ENCODE measurements around the gene FERD3L. TPM values are rescaled to one million over a fixed set of nuclear protein-coding genes. Genes with fewer than 3 reads are reported as not detected.
A peak's percentile ranks its signal among the peaks of the same experiment; 100 is the strongest.

FERD3L gene
- total and polyA plus RNA-seq, 2 of the 8 experiments (the other 6 are each of a cell fraction or from before 2014, with no cell fraction given) = not detected

GRCh38 chr7:19116121-19117090, 28.8 kb downstream of the FERD3L start (continued):
- TF ChIP-seq CBX8 (IDR thresholded peaks at IDR 0.05; ENCODE audit: borderline replicate concordance, low read depth, low read length) = peak; percentile 85
- no peak for TF ChIP-seq CHD1 (IDR thresholded peaks at IDR 0.05; ENCODE audit: low read depth, low read length)
- TF ChIP-seq EGR1 (IDR thresholded peaks at IDR 0.05; ENCODE audit: borderline replicate concordance, low read depth, low read length) = 0 out of 2 replicates have a peak, but pooled peaks have one; percentile 38
- peak; percentile 54; the same call in 1 of the 2 replicates for TF ChIP-seq RBBP5 (IDR thresholded peaks at IDR 0.05; ENCODE audit: borderline replicate concordance, low read depth, low read length)
- TF ChIP-seq CTBP2 (IDR thresholded peaks at IDR 0.05; ENCODE audit: borderline replicate concordance, insufficient read depth, insufficient read length, low read length) = peak; percentile 97
- no peak for TF ChIP-seq ZNF274 (IDR thresholded peaks at IDR 0.05; ENCODE audit: borderline replicate concordance, extremely low read depth, low read length)
- peak; percentile 98 for TF ChIP-seq RNF2 (IDR thresholded peaks at IDR 0.05; ENCODE audit: borderline replicate concordance, low read depth, low read length, missing control alignments, poor library complexity, severe bottlenecking)
- no peak; the same call in 1 of the 2 replicates for TF ChIP-seq E2F6 (IDR thresholded peaks at IDR 0.05)

Data from H1 (cell line).